AG04450 (cell line): Measurements from ENCODE around the gene KLHL9. TPM values are rescaled to one million over a fixed set of nuclear protein-coding genes. Genes with fewer than 3 reads are reported as not detected.
A peak's percentile ranks its signal among the peaks of the same experiment; 100 is the strongest.

Source experiments
- CTCF ChIA-PET: fragments of 300-600, 350-600 bp; formaldehyde crosslinking; extraction: SDS; loops from one replicate; lab custom pipeline; 2022; ENCODE audit warnings: antibody characterized with exemption, inconsistent platforms; lab: Charles Lee
- POLR2A ChIA-PET: fragments of 350-600 bp; formaldehyde crosslinking; extraction: SDS; loops from one replicate; lab custom pipeline; 2021; ENCODE audit warnings: antibody characterized with exemption, inconsistent platforms; lab: Yijun Ruan, JAX
- DNase-seq: peaks from one replicate; pipeline ENCODE4 v3.0.0-alpha.2; 2011; ENCODE audit warnings: low read depth, low spot score
- H3K27ac ChIP-seq: one replicate; pipeline ENCODE4 v1.5.1; 2012; ENCODE audit warnings: low read depth, low read length, control low read depth
- H3K27me3 ChIP-seq: one replicate; pipeline ENCODE4 v1.6.0; 2012; ENCODE audit warnings: low read length; ENCODE audit not compliant: control insufficient read depth, insufficient read depth
- H3K4me3 ChIP-seq: 2 replicates; pipeline ENCODE4 v1.5.1; 2011; ENCODE audit warnings: mild to moderate bottlenecking, low read depth, low read length, control low read depth
- H3K9me3 ChIP-seq: 2 replicates; pipeline ENCODE4 v1.5.1; 2012; ENCODE audit warnings: low read length; ENCODE audit not compliant: control insufficient read depth, insufficient read depth
- polyA plus RNA-seq: library from polyadenylated mRNA; depleted of rRNA; stranded (reverse); fragments of >200 nt; gene quantifications from 2 replicates; pipeline ENCODE4 v1.2.3, GENCODE V29; 2011
- TF ChIP-seq, protein P1 (sequence below): IDR thresholded peaks from 2 replicates; pipeline ENCODE4 v1.5.1; 2011; ENCODE audit warnings: low read depth, low read length, control low read depth, inconsistent platforms

The KLHL9 gene
- polyA plus RNA-seq, 1 experiment: 42.2 TPM

DNA sequence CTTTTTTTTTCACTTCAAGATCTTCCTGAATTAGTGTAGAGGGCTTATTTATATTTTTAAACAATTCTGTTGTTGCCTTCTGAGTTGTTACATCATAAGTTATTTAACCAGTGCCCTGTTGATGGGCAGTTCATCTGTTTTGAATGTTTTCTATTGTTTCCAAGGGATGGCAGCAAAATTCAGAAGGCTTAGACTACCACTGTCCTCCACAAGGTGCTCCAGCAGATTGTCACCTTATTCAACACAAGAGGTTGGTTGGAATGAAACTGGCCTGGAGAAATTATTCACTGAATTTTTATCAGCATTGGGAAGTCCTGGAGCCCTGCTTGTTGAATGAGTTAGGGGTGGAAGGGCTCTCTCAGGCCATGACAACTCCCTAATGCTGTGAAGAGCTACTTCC is 1.3 kb upstream of the KLHL9 start:
- POLR2A ChIA-PET: no interaction called here

DNA sequence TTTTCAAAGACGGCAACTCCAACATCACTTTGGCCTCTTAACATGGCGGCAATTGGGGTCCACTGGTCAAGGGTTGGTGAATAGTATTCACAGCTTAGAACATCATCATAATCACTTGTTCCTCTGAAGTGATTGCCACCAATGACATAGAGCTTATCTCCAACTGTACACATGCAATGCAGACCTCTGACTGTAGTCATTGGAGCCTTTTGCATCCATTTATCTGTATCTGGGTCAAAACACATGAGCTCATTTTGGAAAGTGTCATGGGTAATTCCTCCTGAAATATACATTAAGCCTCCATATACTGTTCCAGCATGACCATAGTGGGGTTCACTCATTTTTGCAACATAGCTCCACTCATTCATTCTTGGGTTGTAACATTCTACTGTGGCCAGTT is 2.0 kb downstream of the KLHL9 start:
- Histone ChIP-seq H3K9me3 (no peaks in the 10 kb centered on the region; the same call in 1 of the 2 replicates), H3K27ac (no peak overlapping the region), H3K4me3 (no peak overlapping the region; the same call in 1 of the 2 replicates), H3K27me3 (no peaks in the 10 kb centered on the region)
- POLR2A ChIA-PET: no interaction called here
- CTCF ChIA-PET: interaction anchor here (1.1 to 3.8 kb wide), 6 partner anchors 7 to 458 kb away, joined by 3 to 34 read pairs (median 14); no protein-coding TSS in a partner anchor
- DNase-seq: no peak
- TF ChIP-seq, protein P1, sequence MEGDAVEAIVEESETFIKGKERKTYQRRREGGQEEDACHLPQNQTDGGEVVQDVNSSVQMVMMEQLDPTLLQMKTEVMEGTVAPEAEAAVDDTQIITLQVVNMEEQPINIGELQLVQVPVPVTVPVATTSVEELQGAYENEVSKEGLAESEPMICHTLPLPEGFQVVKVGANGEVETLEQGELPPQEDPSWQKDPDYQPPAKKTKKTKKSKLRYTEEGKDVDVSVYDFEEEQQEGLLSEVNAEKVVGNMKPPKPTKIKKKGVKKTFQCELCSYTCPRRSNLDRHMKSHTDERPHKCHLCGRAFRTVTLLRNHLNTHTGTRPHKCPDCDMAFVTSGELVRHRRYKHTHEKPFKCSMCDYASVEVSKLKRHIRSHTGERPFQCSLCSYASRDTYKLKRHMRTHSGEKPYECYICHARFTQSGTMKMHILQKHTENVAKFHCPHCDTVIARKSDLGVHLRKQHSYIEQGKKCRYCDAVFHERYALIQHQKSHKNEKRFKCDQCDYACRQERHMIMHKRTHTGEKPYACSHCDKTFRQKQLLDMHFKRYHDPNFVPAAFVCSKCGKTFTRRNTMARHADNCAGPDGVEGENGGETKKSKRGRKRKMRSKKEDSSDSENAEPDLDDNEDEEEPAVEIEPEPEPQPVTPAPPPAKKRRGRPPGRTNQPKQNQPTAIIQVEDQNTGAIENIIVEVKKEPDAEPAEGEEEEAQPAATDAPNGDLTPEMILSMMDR: no peak

More for the DNA sequence above, 1.3 kb upstream of the KLHL9 start:
- H3K27me3 ChIP-seq: no peaks in the 10 kb centered on the region
- H3K27ac ChIP-seq: no peak overlapping the region
- H3K4me3 ChIP-seq: no peak overlapping the region
- TF ChIP-seq, protein P1: no peak
- H3K9me3 ChIP-seq: no peaks in the 10 kb centered on the region; the same call in 1 of the 2 replicates
- no peak for DNase-seq
- CTCF ChIA-PET: interaction anchor here (0.9 to 1.4 kb wide), 3 partner anchors 10 to 98 kb away, joined by 4 to 8 read pairs (median 4); no protein-coding TSS in a partner anchor

DNA sequence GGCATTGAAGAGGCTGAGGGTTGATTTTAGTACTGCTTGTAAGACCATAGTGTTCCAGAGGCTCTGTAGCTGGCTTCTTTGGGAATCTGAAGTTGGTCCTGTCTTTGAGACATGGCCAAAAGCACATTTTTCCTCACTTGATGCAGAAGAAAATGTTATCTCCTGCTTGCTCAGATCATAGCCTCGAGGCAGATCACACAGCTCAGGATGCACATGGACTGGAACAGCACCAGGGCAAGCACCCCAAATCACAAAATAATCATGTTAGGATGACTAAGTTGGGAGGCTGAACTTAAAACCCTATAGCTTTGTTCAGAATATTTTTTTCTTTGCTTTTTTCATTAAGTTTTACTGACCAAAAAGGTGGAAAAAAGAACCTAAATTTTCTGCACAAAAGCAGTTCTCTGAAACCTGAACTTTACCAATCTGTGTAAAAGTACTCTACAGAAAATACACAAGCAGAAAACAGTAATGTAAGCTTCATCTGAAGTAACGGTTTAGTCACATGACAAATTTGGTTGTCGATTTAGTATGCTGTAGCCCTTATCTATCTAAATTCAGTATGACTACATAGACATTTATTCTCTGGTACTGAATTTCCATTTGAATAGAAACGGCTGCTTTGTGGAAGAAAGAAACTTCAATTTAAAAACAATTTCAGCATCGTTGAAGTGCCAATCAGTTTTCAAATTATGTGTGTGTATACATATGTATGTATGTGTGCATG is 3.4 kb downstream of the KLHL9 start:
- Histone ChIP-seq H3K27me3 (no peaks in the 10 kb centered on the region), H3K9me3 (no peaks in the 10 kb centered on the region; the same call in 1 of the 2 replicates), H3K27ac (no peak overlapping the region), H3K4me3 (no peak overlapping the region; the same call in 1 of the 2 replicates)
- POLR2A ChIA-PET: no interaction called here
- CTCF ChIA-PET: interaction anchor here (2.4 to 4.8 kb wide), 3 partner anchors 14 to 102 kb away, joined by 28 to 34 read pairs (median 29); no protein-coding TSS in a partner anchor
- TF ChIP-seq, protein P1: no peak
- no peak for DNase-seq

DNA sequence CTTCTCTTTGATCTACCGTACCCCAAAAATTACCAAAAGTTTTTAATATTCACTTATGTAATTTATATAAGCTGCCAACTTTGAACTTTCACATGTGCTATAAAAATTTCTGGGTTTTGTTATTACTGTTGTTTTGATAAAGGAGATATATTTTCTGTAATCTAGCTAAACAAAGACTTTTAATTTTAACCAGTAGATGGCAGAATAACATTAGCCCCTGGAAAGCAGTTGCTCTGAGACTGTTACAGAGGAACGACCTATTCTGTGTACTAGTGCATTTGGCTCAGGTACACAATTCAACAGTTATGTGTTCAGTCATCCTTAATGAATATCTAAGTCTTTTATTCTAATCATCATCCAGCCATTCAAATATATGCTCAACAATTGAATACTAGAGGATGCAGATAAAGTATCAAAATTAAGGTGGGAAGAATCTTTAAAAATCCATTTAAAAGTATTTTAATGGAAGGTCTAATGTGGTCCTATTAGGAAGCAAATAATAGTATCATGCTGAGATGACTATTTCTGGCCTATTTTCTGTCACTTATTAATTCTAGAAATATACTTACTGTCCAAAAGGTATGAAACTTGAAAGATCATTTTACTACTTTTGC is 8.6 kb downstream of the KLHL9 start:
- no peaks in the 10 kb centered on the region for H3K27me3 ChIP-seq
- H3K27ac ChIP-seq: no peak overlapping the region
- CTCF ChIA-PET: interaction anchor here (0.6 to 2.5 kb wide), 47 partner anchors 8 to 1126 kb away, joined by 3 to 26 read pairs (median 4); partner anchors contain the start of gene KLHL9
- POLR2A ChIA-PET: interaction anchor here (1.5 kb wide), 1 partner anchor 9 kb away, joined by 5 read pairs; the partner anchor contains the start of gene KLHL9
- H3K4me3 ChIP-seq: no peak overlapping the region
- no peak for DNase-seq
- no peaks in the 10 kb centered on the region for H3K9me3 ChIP-seq
- TF ChIP-seq, protein P1: peak; percentile 75
